GM21360 (cell line): ENCODE data around the gene USP20.

Source experiments
- ATAC-seq: cut with Tn5 transposase; IDR thresholded peaks from one replicate; pipeline ENCODE4 v1.9.1; 2021; ENCODE audit warnings: mild to moderate bottlenecking, moderate library complexity; ENCODE audit not compliant: unreplicated experiment

USP20 gene

GRCh38 chr9:129823542-129823934 is 11.7 kb upstream of the USP20 start:
- no peak for ATAC-seq

DNA sequence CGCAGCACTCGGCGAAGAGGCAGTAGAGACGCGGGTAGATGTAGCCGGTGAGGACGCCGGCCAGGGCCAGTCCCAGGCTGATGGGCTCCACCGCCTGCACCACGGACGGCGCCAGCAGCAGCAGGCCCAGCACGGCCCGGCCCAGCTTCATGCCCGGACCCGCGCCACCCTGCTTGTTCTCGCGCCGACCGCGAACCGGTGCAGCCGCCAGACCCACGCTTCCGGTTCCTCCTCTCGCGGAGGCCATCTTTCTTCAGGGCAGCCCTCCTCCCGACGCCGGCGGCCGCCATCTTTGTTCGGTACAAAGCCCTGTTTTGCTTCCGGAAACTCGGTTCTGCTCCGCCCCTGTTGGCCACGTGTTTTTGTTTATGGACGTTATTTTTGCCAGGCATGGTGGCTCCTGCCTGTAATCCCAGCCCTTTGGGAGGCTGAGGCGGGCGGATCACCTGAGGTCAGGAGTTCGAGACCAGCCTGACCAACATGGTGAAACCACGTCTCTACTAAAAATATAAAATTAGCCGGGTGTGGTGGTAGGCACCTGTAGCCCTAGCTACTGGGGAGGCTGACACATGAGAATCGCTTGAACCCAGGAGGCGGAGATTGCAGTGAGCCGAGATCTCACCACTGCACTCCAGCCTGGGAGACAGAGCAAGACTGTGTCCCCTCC is 11.2 kb upstream of the USP20 start, which contains the start of gene TOR1A:
TOR1A (minus strand) TSS at position 202 of the 667 bp plus-strand sequence; CDS start at position 151, 51 bp downstream.
- peak; percentile 76 for ATAC-seq

GRCh38 chr9:129826344-129826743 is 8.9 kb upstream of the USP20 start:
- no peak for ATAC-seq

- no peak for ATAC-seq
Observed at GRCh38 chr9:129826759-129827158, 8.5 kb upstream of the USP20 start.

- no peak for ATAC-seq
Observed at GRCh38 chr9:129828051-129828450, 7.2 kb upstream of the USP20 start.

GRCh38 chr9:129828969-129829368 is 6.3 kb upstream of the USP20 start:
- no peak for ATAC-seq

DNA sequence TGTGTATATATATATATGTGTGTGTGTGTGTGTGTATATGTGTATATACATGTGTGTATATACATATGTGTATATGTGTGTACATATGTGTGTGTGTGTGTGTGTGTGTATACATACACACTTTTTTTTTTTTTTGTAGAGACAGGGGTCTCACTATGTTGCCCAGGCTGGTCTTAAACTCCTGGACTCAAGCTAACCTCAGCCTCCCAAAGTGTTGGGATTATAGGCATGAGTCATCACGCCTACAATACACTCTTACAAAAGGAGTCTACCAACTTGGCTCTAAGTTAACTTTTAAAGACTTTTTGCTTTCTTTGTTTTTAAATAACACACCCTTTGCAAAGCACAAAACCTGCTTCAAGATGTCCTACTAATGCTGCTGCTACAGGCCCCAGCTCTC is 2.3 kb upstream of the USP20 start:
- ATAC-seq = no peak

- peak; percentile 4 for ATAC-seq
Observed at GRCh38 chr9:129834489-129835127, 650 bp upstream of the USP20 start.

DNA sequence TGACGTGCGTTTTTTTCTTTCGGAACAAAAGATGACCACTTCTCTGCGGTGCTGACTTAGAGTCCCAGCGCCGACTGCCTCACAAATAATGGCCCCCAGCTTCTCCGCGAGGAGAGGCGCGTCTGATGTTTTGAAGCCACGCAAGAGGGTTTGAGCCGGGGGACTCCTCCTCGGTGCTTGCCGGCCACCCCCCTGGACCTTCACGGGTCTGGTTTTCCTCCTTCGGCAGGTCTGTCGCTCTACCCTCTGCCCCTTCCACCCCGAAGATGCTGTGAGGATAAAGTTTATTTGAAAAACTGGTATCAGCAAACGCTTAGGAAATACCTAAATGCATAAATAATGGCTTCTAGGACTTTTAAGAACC is 584 bp downstream of the USP20 start:
- ATAC-seq = no peak

DNA sequence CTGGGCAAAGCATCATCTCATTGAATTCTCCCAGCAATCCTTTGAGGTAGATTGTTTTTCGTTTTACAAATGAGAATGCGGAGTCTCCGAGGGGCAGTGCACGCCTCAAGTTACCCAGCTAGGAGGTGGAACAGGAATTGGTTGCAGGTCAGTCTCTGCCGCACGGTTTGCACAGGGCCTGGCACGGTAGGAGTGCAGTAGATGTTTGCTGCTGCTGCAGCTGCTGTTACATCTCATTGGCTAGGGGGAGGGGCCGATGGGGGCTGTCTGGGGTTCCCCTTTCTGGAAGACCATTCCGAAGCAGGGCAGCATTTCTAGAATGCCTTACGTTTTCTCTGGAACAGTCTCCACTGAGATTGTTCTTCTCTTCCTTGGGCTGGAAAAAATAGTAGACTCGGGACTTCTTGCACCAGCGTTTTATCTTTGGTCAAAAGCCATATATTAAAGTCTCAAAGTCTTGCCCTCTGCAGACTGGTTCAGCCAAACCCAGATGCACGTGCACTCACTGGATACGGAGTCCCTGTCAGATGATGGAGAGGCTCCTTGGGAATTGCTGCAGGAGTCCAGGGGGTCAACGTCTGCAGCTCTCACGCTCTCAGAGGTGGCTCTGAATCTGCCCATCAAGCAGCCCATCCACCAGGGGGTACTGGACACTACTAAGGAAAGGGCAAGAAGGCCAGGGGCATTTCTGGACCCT is 1.2 kb downstream of the USP20 start:
- ATAC-seq = no peak

GRCh38 chr9:129838707-129839259 is 3.5 kb downstream of the USP20 start:
- ATAC-seq = no peak

DNA sequence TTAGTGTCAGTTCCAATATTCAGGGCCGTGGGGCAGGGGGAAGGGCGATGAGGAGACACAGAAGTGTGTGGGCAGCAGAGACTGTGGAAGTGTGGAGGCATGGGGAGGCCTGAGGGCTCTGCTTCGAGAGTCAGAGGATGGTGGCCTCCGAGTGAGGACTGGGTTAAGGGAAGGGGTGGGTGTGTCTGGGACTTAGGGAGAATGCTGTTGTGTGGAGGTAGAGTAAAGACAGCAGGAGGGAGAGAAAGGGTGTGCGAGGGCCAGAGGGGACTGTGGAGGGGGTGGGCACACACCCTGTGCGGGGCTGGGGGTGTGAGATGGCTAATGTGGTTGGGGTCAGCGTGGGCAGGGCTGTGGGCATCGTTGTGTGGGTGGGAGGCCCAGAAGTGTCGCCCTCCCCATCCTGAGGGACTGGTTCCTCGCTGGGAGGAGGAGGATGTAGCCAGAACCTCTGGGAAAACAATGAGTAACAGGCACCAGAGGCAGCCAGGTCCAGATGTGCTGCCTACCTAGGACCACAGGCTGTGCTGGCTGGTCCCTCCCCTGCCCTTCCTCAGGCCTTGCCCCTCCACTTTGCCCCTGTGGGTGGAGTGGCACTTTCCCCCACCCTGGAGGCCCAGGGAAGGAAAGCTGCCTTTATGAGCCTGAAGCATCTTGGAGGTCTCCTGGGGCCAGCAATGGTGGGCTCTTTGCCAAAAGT is 4.2 kb downstream of the USP20 start:
- no peak for ATAC-seq

DNA sequence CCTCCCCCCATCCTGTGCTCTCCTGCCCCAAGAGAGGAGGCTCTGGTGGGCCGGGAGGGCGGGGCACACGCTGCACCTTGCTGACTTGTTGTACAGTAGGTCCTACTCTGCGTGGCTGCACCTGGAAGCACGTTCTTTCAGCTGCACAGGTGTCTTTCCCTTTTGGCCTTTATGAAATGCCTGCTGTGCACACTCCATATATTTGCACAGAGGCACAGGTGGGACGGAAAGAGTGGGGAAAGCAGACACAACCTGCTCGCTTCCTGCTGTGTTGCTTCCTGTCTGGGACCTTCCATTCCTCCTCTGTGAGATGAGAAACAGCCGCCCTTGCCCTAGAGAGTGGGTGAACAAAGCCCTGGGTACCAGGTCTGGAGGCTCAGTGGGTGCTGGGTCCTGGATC is 4.8 kb downstream of the USP20 start:
- no peak for ATAC-seq

GRCh38 chr9:129841071-129841470 is 5.8 kb downstream of the USP20 start:
- no peak for ATAC-seq

GRCh38 chr9:129845373-129845772 is 10.1 kb downstream of the USP20 start:
- no peak for ATAC-seq

DNA sequence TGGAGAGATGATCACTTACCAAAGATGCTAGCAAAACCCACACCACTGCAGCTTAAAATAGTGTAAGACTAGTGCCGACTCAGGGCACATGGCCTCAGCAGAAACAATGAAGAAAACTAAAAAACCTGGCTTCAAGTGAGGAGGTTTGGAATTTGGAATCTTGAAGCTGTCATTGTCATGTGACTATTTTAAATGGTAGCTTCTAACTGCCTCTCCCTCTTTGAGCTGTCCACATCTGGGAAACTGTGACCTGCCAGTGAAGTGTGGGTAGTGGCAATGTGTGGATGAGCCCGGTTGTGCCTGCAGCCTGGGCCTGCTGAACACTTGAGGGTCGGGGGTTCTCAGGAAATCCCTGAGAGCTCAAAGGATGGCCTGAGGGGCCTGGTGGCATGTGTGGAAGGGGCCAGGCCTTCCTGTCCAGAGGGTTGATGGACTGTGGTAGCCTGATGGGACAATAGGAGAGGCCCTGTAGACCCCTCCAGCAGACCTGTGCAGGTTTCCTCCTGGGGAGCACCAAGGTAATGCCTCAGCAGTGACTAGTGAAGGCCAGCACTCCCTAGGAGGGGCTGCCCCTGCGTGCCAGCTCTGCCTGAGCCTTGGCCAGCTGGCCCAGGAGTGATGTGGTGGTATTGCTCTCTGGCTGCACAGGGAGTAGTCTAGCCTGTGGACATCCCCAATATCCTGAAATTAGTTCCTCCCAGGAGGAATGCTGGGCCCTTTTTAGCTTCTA is 13.6 kb downstream of the USP20 start:
- ATAC-seq = no peak

DNA sequence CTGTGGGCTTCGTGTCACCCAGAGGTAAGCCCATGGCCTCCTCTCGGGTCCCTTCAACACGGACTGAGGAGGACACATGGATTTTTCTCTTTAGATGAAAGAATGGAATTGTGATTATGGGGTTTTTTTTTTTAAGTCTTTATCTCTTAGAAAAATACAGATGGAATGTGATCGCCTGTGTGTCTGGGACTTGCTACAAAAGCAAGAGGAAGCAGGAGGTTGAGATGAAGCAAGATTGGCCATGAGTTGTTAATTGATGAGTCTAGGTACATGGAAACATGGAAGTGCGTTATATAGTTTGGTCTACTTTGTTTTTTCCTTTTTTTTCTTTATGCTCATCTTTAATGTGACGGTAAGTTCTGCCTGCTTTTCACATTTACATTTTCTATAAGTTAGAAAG is 14.6 kb downstream of the USP20 start:
- no peak for ATAC-seq

- no peak for ATAC-seq
Observed at GRCh38 chr9:129850821-129851550, 15.7 kb downstream of the USP20 start.

DNA sequence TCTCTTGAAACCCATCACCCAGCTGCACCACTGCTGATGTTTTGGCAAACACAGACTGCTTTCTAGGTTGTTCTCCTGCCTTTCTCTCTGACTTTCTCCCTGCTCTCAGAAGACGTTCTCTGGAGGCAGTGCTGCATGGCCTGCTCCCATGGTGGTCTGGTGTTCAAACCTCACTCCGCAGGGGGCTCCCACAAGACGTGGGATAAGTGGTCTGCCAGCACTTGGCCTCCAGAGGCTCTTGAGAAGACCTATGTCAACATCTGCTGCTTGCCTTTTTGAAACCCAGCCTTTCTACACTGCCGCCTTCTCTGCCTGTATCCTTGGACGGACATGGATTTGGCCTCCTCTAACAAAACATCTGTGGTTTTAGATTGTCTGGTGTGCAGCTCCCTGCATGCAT is 16.6 kb downstream of the USP20 start:
- ATAC-seq = no peak

DNA sequence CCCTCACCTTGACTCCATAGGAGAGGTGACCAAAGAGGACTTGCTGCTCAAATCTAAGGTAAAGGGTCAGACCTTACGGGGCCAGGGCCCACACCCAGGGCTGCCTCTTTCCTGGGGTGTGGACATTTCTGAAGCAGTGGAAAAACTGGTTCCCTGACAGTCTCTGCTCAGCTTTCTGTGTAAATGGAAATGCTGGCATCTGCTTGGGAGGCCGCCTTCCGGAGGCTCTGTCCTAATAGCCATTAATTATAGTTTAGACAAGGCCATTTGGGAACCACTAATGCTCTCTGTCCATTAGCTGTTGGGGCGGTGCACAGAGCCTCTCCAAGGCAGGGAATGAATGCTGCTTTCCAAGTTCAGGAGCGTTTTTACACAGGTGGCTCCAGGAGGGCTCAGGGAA is 17.3 kb downstream of the USP20 start:
- ATAC-seq = no peak
